CD14-positive monocyte (primary cell): ENCODE results near the gene STX11. TPM values are rescaled to one million over a fixed set of nuclear protein-coding genes. Genes with fewer than 3 reads are reported as not detected.

Source experiments
- DNase-seq, 3 donors: peaks; one replicate each; pipeline ENCODE4 v3.0.0-alpha.2; 2011 to 2022
- H2AFZ ChIP-seq: 2 replicates; pipeline ENCODE4 v1.6.0; 2012; ENCODE audit warnings: mild to moderate bottlenecking, low read depth, low read length, inconsistent platforms; ENCODE audit not compliant: insufficient read depth, poor library complexity, severe bottlenecking
- H3K27ac ChIP-seq, 2 donors: 1 replicate in 1 of 2; 2 replicates in 1 of 2; pipeline ENCODE4 v1.5.1; 2012 to 2013; ENCODE audit warnings: low read length in 2 of 2, control low read depth in 1 of 2, inconsistent platforms in 1 of 2, low read depth in 1 of 2, mild to moderate bottlenecking in 1 of 2
- H3K27me3 ChIP-seq, 2 donors: one replicate each; pipeline versions ENCODE4 v1.6.0 to v1.6.1; 2011 to 2013; ENCODE audit warnings: low read length in 2 of 2; ENCODE audit not compliant: control insufficient read depth in 2 of 2, insufficient read depth in 2 of 2
- H3K36me3 ChIP-seq, 2 donors: replicated peaks in 1 of 2; 1 replicate in 1 of 2; 2 replicates in 1 of 2; pipeline versions ENCODE4 v1.5.1 to v1.6.1; 2012 to 2013; ENCODE audit warnings: low read length in 2 of 2, control low read depth in 1 of 2, inconsistent platforms in 1 of 2, mild to moderate bottlenecking in 1 of 2; ENCODE audit not compliant: insufficient read depth in 2 of 2, control insufficient read depth in 1 of 2
- H3K4me1 ChIP-seq, 2 donors: 1 replicate in 1 of 2; 2 replicates in 1 of 2; pipeline versions ENCODE4 v1.5.1 to v1.6.1; 2012 to 2013; ENCODE audit warnings: low read length in 2 of 2, control low read depth in 1 of 2, inconsistent platforms in 1 of 2, mild to moderate bottlenecking in 1 of 2, moderate library complexity in 1 of 2; ENCODE audit not compliant: insufficient read depth in 2 of 2, control insufficient read depth in 1 of 2
- H3K4me2 ChIP-seq: replicated peaks from 2 replicates; pipeline ENCODE3; 2012; ENCODE audit warnings: low read length, moderate library complexity, mild to moderate bottlenecking; ENCODE audit not compliant: poor library complexity, severe bottlenecking; ENCODE audit errors: extremely low read depth
- H3K4me3 ChIP-seq, 3 experiments: fragments of 200-600 bp in 1 of 3; sonication (generic) in 1 of 3; replicated peaks in 1 of 3; 1 replicate in 2 of 3; 2 replicates in 1 of 3; pipeline ENCODE4 v1.5.1; 2011 to 2013; ENCODE audit warnings: low read length in 3 of 3, mild to moderate bottlenecking in 3 of 3, control low read depth in 2 of 3, low read depth in 2 of 3, inconsistent platforms in 1 of 3, moderate library complexity in 1 of 3
- H3K79me2 ChIP-seq: 2 replicates; pipeline ENCODE4 v1.6.0; 2012; ENCODE audit warnings: mild to moderate bottlenecking, control low read depth, inconsistent platforms, low read length, moderate library complexity; ENCODE audit not compliant: insufficient read depth
- H3K9ac ChIP-seq: 2 replicates; pipeline ENCODE4 v1.6.0; 2017; ENCODE audit warnings: low read length, mild to moderate bottlenecking; ENCODE audit not compliant: insufficient read depth, poor library complexity, severe bottlenecking
- H3K9me3 ChIP-seq, 2 donors: replicated peaks in 1 of 2; 1 replicate in 1 of 2; 2 replicates in 1 of 2; pipeline versions ENCODE4 v1.5.1 to v1.6.1; 2012 to 2013; ENCODE audit warnings: low read length in 2 of 2, control low read depth in 1 of 2; ENCODE audit not compliant: control insufficient read depth in 1 of 2, insufficient read depth in 1 of 2
- H4K20me1 ChIP-seq: 2 replicates; pipeline ENCODE4 v1.6.0; 2012; ENCODE audit warnings: mild to moderate bottlenecking, low read length, control low read depth, moderate library complexity; ENCODE audit not compliant: insufficient read depth
- H3K27ac Mint-ChIP-seq, 7 donors: one replicate each; pipeline ENCODE4 v1.8.0; 2020; ENCODE audit warnings: mild to moderate bottlenecking in 7 of 7, mixed read lengths in 7 of 7, moderate library complexity in 6 of 7, inconsistent platforms in 2 of 7
- H3K27me3 Mint-ChIP-seq, 3 donors: one replicate each; pipeline ENCODE4 v1.8.0; 2021 to 2022; ENCODE audit warnings: low read depth in 3 of 3, mild to moderate bottlenecking in 3 of 3, mixed read lengths in 3 of 3, moderate library complexity in 3 of 3, inconsistent platforms in 1 of 3
- H3K36me3 Mint-ChIP-seq, 2 donors: one replicate each; pipeline ENCODE4 v1.8.0; 2020; ENCODE audit warnings: mixed read lengths in 2 of 2, inconsistent platforms in 1 of 2, mild to moderate bottlenecking in 1 of 2
- H3K4me1 Mint-ChIP-seq: one replicate; pipeline ENCODE4 v1.8.0; 2020; ENCODE audit warnings: mild to moderate bottlenecking, mixed read lengths
- H3K4me3 Mint-ChIP-seq, 2 donors: one replicate each; pipeline ENCODE4 v1.8.0; 2020; ENCODE audit warnings: mild to moderate bottlenecking in 2 of 2, mixed read lengths in 2 of 2, moderate library complexity in 1 of 2
- H3K9me3 Mint-ChIP-seq, 7 donors: one replicate each; pipeline ENCODE4 v1.8.0; 2020 to 2022; ENCODE audit warnings: mixed read lengths in 7 of 7, mild to moderate bottlenecking in 6 of 7, moderate library complexity in 6 of 7, inconsistent platforms in 2 of 7
- WGBS: methylation state at CpG from one replicate; pipeline ENCODE4 v1.1.5; 2013; ENCODE audit warnings: missing lambda C conversion rate; ENCODE audit not compliant: insufficient coverage; 5-methylcytosine and 5-hydroxymethylcytosine counted together
- intact Hi-C, 2 donors: fragments of 100-400 bp; cut with micrococcal nuclease; formaldehyde crosslinking; loops; one replicate each; pipeline versions ENCODE4 v1.15.0 to v1.15.1; 2023
- polyA plus RNA-seq, 3 donors: library from polyadenylated mRNA; depleted of rRNA in 1 of 3; unstranded in 2 of 3; stranded (reverse) in 1 of 3; fragments of 300-500 nt in 2 of 3; fragments of >200 nt in 1 of 3; fragmentation: Illumina TruSeq in 2 of 3; gene quantifications; 1 replicate in 2 of 3; 2 replicates in 1 of 3; pipeline ENCODE4 v1.2.3, GENCODE V29; 2012 to 2021
- TF ChIP-seq, protein P1 (sequence below): fragments of 200-600 bp; IDR thresholded peaks from one replicate; pipeline ENCODE4 v1.8.0; 2022; ENCODE audit warnings: antibody characterized with exemption, mild to moderate bottlenecking

Gene STX11
- polyA plus RNA-seq, 3 donors: 276 to 372 (median 367) TPM

DNA sequence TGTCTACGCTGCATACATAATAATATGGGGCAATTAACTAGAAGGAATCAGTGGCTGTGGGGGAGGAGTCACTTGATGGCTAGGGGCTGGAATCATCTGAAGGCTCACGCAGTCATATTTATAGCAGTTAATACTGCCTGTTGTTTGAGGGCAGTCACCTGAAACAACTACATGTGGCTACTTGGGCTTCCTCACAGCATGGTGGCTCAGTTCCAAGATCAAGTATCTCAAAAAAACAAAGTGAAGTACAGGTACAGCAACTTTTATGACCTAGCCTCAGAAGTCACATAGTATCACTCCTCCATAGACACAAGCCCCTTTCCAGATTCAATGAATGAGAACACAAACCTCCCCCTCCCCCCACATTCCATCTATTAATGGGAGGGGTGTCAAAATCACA, 63.7 kb downstream of the STX11 start:
- Histone ChIP-seq H3K4me3 (no peak overlapping the region), H3K27me3 (no peaks in the 10 kb centered on the region), H3K4me2 (no peak overlapping the region), H3K36me3 (no peaks in the 10 kb centered on the region), H3K79me2 (peaks cover 5% of the 10 kb centered on the region), H3K4me1 (peaks cover 24 to 30% of the 10 kb centered on the region in 2 donors), H3K9me3 (peaks cover 0 to 11% of the 10 kb centered on the region in 2 donors), H3K9ac (no peak overlapping the region), H2AFZ (no peak overlapping the region), H4K20me1 (no peaks in the 10 kb centered on the region), H3K27ac (peak overlapping the region in 1 of 2 donors; percentile 93)
- intact Hi-C loops: no loop called here
- Mint-ChIP-seq H3K36me3 (peaks cover 3 to 5% of the 10 kb centered on the region in 2 donors), H3K4me3 (no peak overlapping the region), H3K27ac (no peak overlapping the region), H3K9me3 (peaks cover 0 to 16% (median 9%) of the 10 kb centered on the region in 7 donors), H3K4me1 (peaks cover 26% of the 10 kb centered on the region), H3K27me3 (peaks cover 0 to 3% (median 1%) of the 10 kb centered on the region in 3 donors)
- TF ChIP-seq, protein P1, sequence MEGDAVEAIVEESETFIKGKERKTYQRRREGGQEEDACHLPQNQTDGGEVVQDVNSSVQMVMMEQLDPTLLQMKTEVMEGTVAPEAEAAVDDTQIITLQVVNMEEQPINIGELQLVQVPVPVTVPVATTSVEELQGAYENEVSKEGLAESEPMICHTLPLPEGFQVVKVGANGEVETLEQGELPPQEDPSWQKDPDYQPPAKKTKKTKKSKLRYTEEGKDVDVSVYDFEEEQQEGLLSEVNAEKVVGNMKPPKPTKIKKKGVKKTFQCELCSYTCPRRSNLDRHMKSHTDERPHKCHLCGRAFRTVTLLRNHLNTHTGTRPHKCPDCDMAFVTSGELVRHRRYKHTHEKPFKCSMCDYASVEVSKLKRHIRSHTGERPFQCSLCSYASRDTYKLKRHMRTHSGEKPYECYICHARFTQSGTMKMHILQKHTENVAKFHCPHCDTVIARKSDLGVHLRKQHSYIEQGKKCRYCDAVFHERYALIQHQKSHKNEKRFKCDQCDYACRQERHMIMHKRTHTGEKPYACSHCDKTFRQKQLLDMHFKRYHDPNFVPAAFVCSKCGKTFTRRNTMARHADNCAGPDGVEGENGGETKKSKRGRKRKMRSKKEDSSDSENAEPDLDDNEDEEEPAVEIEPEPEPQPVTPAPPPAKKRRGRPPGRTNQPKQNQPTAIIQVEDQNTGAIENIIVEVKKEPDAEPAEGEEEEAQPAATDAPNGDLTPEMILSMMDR: no peak
- no peak for DNase-seq
- 100% methylated on average over 1 of the region's 2 CpGs for WGBS

DNA sequence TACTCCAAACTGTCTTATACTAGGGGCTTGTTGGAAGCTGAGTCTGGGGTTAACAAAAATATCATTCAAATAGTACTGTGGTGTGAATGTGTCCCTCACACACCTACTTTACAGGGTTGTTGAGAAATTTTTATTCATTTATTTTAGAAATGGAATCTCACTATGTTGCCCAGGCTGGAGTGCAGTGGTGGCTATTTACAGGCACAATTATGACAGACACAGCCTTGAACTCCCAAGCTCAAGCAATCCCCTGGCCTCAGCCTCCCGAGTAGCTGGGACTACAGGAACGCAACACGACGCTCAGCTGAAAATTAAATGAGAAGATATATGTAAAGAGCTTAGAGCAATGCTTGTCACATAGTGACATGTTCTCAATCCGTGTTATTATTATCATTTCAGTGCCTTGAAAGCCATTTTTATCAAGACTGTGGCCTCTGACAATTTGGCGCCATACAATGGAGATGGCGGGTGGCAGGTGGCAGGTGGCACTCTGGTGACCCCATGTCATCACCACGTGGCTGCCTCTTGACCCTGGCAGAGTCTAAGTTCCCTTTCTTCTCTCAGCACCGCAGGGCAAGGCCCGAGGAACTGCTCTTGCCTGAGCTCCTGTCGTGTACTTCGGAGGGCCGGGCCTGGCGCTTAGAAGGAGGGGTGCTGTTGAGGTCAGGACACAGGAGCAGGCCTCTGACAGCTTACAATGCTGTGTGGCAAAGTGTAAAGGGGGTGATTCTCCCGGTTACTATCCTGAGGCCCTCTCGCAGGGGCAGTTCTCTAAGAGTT, 64.5 kb downstream of the STX11 start:
- Mint-ChIP-seq H3K36me3 (peaks cover 3 to 5% of the 10 kb centered on the region in 2 donors), H3K4me3 (peak overlapping the region; percentile 91 to 92), H3K27ac (peak overlapping the region; percentile 94 to 97 (median 97)), H3K9me3 (peaks cover 0 to 16% (median 9%) of the 10 kb centered on the region in 7 donors), H3K4me1 (peaks cover 26% of the 10 kb centered on the region), H3K27me3 (peaks cover 0 to 3% (median 1%) of the 10 kb centered on the region in 3 donors)
- Histone ChIP-seq H3K79me2 (peaks cover 5% of the 10 kb centered on the region), H3K9me3 (peaks cover 0 to 11% of the 10 kb centered on the region in 2 donors), H3K36me3 (no peaks in the 10 kb centered on the region), H3K27ac (peak overlapping the region; percentile 77 to 93), H4K20me1 (no peaks in the 10 kb centered on the region), H3K4me2 (peak overlapping the region; percentile 79), H3K9ac (peak overlapping the region; percentile 91), H3K4me3 (peak overlapping the region in 1 of 3 experiments; percentile 97), H3K4me1 (peaks cover 24 to 30% of the 10 kb centered on the region in 2 donors), H3K27me3 (no peaks in the 10 kb centered on the region), H2AFZ (peak overlapping the region; percentile 90)
- DNase-seq: peak; percentile 13 to 49 (median 14)
- intact Hi-C loops: loop anchor here (5.0 kb wide), 5 partner anchors 43 to 118 kb away; partner anchors contain the start of genes SF3B5 (in 1 of the 2) and STX11 (in 1 of the 2)
- WGBS: 65% methylated on average over 11 of the region's 16 CpGs
- TF ChIP-seq, protein P1: no peak
